Measurements from ENCODE around the gene SPOPL.
"Not testable (repeated sequence)": the region's sequence is repeated elsewhere in the genome, so short reads cannot be mapped to it uniquely, and the experiment has no call there.

- TF ChIP-seq ZNF140 (tag by site-specific recombination; IDR thresholded peaks at IDR 0.05); ZNF169 (tag by site-specific recombination; IDR thresholded peaks at IDR 0.05); YY1 (tag by site-specific recombination; IDR thresholded peaks at IDR 0.05); ELK4 (IDR thresholded peaks at IDR 0.05; ENCODE audit: borderline replicate concordance, low read depth, low read length); CTCF (tag by site-specific recombination; IDR thresholded peaks at IDR 0.05); ZNF747 (tag by site-specific recombination; IDR thresholded peaks at IDR 0.05); ZNF560 (tag by site-specific recombination; IDR thresholded peaks at IDR 0.05; ENCODE audit: borderline replicate concordance); ZNF423 (tag by site-specific recombination; IDR thresholded peaks at IDR 0.05); ZNF350 (tag by site-specific recombination; IDR thresholded peaks at IDR 0.05): not testable (repeated sequence)
Measured at GRCh38 chr2:138524353-138524752, 22.8 kb downstream of the SPOPL start.
